HG02678 (cell line): ENCODE data around the gene DOCK4.

Experiments used
- ATAC-seq: cut with Tn5 transposase; IDR thresholded peaks from one replicate; pipeline ENCODE4 v1.9.1; 2021; ENCODE audit warnings: mild to moderate bottlenecking, moderate library complexity; ENCODE audit not compliant: unreplicated experiment

Gene DOCK4

DNA sequence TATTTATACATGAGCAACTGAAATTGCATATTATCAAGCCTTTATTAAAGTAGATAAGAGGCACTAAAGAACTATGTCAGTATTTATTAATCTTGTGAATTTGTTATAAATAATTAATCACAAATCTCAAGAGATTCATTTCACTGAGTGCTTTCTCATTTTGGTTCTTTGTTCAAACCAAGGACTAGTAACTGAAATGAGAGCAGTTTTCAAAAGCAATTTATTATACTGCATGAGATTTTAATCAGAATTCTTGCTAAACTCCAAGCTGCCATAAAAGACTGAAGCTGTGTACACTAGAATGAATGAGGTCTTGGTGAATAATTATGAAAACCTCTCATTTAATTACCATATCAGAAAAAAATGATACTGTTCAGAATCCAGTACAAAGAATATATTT is 419.1 kb downstream of the DOCK4 start:
- ATAC-seq, result no peak

DNA sequence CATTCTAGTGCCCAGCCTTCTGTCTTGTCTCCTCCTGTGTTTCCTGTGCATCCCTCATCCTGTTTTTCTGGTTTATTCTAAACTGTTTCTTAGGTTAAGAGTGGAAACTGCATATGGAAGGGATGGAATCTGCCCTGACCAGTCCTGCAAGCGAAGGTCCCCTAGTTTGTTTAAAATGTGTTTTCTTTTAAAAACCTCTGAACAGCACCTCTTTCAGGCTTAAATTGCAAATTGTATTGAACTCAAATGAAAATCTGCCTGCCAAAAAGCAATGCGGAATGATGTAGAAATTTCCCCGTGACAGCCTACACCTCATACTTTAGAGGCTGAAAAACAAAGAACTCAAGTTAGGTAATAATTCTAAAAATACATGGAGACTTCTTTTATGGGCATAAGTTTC is 421.1 kb downstream of the DOCK4 start:
- no peak for ATAC-seq

DNA sequence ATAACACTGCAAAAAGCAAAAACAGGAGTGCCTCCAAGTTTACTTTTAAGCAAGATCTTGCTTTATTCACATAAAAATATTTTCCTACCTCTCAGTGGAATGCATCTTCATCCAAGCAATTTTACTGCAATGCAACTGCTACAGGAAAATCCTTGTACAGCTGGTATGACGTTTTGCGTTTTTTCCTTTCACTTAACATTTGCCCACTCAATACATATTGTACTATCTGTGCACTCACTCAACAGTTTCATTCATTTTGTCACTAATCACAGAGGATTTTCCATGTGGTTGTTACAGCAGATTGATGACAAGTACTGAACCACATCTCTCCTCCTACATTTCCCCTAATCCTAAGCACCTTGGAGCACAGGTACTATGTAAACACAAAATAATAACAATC is 421.9 kb downstream of the DOCK4 start:
- no peak for ATAC-seq

DNA sequence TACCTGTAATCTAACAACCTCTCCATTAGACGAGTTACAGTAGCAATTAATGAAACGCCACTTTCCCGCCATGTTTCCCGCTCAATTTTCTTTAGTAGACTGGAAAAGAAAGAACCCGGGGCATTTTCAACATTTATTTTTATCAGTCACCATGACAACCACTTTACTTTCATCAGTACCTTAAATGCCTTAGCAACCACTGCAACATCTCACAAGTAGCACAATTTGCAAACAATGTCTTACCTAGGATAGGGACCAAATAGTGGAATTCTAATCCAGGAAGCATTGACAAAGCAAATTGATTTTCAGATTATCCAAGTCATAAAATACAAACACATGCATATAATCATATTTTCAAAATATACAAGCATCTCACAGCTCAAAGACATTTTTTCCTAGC is 422.3 kb downstream of the DOCK4 start:
- no peak for ATAC-seq

DNA sequence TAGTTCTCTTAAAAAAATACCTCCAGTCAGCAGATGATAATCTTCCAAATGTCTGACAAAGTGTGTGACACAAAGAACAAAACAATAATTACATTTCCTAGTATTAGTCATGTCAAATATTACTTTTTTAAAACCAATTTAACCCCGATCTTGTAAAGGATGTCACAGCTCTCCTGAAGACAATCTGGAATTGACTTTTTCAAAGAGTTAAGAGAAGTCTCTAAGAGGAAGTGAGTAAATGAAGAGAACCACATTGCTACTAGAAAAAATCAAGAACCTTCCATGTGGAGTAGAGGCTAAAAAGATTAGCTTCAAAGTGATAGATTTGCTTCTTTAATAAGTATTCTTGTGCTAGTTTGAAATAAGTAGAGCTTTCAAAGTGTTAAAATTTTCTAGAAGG is 425.7 kb downstream of the DOCK4 start:
- no peak for ATAC-seq

DNA sequence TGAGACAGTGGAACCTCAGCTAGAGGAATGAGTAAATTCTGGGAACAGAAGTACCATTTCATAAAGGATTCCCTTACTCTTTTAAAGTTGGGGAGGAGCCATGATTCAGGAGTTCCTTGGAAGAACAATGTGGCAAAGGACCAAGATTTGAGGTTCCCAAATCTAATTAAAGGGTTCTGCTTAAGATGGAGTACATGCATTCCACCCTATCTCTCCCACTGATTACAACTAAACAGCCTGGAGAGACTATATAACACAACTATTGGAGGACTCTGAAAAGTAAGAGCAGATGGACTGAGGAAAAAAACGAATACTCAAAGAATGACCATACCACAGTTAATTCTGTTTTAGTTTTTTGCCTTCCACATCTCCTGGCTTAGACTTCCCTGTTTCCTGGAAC is 431.0 kb downstream of the DOCK4 start:
- no peak for ATAC-seq

DNA sequence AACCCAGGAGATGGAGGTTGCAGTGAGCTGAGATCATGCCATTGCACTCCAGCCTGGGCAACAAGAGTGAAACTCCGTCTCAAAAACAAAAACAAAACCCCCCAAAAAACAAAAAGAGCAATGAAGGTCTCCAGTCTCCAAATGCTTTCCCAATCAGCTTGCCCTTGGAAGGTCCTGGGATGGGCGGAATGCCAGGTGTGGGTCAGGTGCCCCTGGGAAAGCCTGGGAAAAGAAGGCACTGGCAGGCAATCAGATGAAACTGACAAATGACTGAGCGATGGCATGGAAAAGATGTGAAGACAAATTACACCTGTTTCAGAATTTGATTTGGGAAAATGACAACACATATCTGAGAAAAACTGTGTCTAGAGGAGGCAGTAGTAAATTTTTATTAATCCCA is 433.5 kb downstream of the DOCK4 start:
- no peak for ATAC-seq

DNA sequence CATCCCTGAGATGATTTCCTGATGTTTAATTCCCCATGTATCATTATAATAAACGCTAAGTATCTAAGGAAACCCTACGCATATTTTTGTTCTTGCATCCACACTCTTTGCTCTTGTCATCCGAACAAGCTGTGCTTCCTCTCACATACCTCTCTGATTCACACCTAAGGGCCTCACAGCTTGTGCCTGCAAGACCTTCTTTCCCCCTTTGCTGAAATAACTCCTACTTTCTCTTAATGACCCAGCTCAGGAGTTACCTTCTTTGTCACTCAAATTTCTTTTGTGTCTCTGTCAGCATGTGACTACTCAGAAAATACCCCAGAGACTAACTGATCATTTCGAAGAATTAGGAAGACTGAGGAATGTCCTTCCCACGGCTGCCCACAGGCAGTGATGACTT is 434.6 kb downstream of the DOCK4 start:
- ATAC-seq, result no peak

DNA sequence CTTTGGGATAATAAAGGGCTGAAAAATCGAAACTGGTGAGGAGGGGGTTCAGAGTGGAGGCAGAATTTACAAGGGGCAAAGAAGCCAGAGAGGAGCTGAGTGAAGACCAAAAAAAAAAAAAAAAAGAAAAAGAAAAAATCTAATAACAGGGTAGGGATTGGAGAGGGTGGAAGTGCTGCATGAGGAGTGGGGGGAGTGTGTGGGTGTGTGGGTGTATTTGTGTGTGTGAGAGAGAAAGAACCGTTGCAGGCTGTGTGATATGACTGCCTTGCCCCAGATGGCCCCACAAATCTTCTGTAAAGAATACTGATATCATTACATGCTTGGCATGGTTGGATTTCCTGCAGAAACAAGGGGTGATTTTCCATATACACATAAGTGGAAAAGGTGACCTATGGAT is 436.1 kb downstream of the DOCK4 start:
- ATAC-seq, result no peak

DNA sequence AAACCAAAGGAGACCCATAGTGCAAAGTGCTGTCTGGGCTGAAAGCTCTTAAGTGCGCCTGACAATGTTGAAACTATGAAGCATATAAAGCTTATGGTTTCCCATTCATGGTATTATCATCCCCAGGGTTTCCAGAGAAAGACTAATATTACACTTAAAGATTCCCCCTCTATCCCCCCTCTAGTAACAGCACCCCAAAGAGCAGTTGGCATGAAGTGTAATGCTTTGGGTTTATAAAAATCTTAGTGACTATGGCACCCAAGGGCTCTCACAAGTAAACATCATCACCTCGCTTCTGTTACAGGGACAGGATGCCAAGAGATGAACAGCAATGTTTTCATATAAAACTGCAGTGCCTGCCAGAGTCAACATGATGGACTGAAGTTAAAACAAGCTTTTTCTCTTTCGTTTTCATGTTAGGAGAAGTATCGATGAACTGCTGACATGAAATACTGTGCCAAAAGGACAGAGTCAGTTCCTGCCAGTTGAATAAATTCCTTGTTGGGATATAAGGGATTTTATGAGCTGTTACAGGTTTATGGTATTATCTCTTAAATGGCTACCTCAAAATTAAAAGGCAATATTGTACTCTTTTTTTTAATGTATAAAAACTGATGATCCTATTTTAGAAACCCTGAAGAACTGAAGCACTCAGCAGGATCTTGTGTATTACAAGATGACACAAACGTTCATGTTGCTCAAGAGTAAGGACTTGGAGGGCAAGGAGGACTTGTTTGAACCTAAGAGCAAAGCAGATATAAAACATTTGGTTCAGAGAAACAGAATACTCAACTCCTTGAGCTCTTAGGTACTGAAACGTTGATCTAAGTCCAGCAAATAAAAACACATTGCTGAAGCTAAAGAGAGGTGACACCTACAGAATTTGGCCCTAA is 440.2 kb downstream of the DOCK4 start:
- ATAC-seq, result no peak

DNA sequence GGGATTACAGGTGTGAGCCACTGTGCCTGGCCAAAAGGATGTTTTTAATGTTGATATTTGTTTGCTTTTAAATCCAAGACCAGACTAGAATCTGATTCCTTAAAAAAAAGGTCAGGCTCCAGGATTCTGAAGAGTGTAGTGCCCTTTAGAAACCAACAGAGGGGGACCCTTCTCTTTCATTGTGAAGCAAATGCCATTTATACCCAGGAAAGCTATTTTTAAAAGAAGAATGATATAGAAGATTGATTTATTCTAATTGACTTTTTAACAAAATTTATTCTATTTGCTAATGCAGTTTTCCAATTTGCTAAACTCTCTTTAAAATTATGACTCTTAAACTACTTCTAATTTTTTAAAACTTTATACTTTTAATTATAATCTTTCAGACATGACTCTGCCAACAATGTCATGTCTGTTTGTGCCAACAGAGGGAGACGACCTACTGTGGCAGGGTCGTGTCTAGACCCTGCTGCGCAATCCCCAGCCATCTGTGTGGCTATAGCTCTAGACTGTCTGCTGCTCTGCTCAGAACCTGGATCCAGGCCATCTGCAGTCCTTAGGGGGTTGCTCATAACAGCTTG is 442.9 kb downstream of the DOCK4 start:
- ATAC-seq, result peak; percentile 42

DNA sequence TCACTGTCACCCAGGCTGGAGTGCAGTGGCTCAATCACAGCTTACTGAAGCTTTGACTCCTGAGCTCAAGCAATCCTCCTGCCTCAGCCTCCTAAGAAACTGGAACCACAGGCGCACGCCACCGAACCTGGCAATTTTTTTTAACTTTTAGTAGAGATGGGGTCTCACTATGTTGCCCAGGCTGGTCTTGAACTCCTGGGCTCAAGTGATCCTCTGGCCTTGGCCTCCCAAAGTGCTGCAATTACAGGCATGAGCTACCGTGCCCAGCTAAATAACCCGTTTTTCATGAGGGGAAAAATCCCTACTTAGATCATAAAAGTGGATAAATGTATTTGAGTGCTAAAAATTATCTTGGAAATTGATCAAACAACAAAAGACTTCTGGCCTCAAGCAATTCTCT is 443.4 kb downstream of the DOCK4 start:
- ATAC-seq, result no peak

DNA sequence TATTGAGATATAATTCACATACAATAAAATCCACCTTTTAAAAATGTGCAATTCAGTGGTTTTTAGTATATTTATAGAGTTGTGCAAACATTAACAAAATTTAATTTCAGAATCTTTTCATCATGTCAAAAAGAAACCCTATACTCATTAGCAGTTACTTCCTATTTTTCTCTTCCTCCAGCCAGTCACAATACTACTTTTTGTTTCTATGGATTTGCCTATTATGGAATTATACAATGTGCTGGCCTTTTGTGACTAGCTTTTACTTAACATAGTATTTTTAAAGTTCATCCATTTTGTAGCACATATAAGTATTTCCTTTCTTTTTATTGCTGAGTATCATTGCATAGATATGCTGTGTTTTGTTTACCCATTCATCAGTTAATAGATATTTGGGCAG is 444.0 kb downstream of the DOCK4 start:
- no peak for ATAC-seq

DNA sequence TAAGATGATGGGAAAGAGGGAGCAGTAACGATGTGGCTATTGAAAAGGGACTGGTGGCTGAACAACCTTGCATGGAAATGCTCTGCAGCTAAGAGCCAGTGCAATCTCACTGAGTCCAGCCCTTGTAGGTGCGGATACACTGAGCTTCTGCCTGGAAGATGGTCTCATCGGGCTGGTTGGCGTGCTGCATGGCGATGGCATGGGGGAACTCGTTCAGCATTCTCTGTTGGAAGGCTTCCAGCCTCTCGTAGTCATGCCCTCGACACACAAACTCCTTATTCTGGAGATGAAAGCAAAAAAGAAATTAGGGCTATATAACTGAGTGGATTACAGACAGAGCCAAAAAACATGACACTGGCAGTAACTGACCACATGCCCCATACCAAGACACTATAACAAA is 446.2 kb downstream of the DOCK4 start:
- no peak for ATAC-seq

DNA sequence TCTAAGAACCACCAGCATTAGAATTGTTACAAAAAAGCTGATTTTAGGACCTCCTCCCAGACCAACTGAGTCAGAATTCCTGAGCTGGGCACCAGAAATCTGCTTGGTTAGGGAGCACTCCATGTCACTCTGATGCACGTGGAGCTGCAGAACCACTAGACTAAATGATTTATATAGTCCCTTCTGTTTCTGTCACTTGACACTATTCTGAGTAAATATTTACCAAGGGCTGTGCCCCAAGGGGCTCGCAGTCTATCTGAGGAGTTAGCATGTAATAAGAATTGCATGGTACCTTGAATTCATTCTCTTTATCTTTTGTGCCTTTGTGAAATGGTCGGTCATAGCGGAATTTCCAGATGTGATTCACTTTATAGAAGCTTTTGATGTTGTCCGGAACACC is 447.9 kb downstream of the DOCK4 start:
- ATAC-seq, result no peak

DNA sequence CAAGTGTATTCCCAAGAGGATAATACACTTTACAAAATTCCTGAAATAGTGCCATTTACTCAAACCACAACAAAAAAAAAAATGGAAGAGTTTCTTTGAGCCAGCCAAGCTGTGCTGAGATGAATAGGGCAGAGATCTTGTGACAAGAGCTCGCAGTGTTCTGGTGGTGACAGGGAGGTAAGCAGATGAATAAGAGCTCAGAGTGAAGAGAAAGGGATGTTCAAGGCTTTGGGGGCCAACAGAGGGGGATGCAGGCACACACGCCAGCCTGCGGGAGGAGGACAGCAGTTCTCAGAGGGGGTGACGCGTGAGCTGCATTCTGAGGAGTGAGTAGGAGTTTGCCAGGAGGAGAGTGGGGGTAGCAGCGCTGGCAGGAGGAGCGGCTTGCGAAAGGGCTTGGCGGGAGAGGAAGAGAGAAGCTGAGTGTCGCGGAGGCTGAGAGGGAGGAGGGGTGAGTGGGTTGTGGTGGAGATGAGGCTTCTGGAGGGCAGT is 449.5 kb downstream of the DOCK4 start:
- no peak for ATAC-seq

DNA sequence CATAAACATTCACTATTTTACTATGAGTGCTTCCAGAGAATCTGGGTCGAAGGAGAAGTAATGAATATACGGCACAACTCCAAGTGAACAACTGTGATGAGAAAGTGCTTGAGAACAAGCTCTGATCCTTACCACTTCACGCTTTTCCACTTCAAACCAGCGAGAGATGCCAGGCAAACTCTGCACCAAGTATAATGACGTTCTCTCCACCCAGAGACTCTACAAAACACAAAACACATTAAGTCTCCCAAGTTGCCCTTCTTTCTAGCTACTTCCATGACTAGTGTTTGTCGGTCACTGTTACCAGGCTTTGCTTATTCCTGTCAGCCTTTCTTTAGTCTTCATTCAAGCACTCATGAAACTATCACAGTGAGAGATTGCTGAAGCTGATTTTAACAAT is 450.8 kb downstream of the DOCK4 start:
- ATAC-seq, result no peak

DNA sequence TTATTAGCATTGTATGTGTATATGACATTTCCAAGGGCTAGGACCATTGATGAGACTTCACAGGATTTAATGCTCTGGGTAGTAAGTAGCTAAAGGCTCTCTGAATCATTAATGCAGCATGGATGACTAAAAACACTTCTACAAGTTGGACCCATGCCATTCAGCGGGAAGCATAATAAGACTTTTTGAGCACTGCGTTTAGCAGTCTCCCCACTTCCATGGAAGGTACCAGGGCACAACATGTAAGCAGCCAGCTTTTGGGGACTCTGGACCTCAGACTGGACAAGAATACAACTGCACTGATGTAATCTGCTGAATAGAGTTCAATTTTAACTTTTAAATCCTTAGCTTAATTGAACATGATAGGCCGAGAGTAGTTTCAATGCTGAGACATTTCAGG is 452.2 kb downstream of the DOCK4 start:
- ATAC-seq, result no peak

DNA sequence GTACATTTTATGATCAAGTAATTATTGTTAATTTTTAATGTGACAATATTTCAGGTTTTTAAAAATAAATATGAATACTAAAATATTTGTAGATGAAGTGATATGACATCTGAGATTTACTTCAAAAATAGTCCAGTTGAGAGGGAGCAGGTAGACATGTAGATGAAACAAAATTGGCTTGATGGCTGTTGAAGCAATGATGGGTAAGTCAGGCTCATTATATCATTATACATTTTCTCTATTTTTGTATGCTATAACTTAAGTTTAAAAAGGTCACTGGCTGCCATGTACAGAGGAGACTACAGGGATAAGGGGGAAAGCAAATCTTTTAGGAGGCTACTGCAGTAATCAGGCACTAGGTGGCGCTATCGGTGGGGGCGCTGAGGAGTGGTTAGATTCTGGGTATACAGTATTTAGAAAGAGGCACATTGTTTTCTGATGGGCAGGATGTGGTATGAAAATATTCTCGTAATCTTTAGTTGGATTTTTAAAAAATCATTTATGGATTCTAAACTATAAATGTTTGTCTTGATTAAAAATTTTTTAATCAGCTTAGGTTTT is 454.1 kb downstream of the DOCK4 start:
- peak; percentile 95 for ATAC-seq

DNA sequence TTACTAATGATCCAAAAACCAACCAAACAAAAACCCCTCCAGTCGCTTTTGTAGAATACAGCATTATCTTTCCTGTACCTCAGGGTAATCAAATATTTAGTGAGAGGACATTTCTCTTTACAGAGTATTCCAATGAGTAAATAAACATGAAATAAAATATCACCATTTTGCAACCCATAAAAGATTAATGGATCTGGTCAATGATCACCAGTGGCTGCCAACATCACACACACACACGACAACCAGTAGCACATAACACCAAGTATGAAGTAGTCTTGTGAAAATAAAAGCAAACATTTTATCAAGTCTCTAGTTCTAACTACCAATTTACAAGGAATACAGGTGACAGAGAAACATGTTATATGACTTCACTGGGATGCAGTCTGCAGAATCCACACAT is 455.3 kb downstream of the DOCK4 start:
- no peak for ATAC-seq

DNA sequence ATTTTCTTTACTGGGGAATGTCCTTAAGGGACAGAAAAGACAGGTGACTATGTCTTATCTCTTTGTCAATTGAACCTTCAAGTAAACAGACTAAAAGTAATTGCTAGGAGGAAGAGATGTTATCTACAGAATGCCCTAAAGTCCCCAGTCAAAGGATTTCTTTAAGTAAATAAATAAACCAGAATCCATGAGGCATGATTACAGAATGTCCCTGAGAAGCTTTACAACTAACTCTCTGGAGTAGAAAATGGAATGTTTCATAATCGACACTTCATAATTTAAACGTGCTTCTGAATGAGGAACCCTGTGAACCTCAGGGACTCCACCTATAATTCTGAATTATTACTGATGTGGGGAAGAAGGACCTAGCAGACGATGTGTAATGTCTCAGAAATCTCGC is 456.0 kb downstream of the DOCK4 start:
- no peak for ATAC-seq

DNA sequence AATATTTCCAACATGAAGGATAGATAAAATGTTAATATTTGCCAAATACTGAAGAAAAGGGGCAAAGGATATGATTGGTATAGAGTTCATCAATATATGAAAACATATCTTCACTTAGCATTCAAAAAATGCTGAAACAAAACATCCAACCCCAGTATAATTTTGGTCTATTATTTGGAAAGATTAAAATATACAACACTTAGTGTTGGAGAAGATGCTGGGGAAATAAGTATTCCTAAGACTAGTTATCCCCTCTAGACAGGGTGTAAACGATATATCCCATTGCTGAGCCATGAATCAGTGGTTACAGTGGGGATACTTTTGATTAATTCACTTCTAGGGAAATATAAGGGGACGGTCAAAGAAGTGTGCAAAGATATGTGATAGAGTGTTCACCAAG is 456.6 kb downstream of the DOCK4 start:
- no peak for ATAC-seq
